Activated T-cell treated with anti-CD3 and anti-CD28 coated beads, Interleukin-2, amount 50 U/mL, for 1 hour (primary cell): ENCODE data around the gene RETN.

Experiments
- DNase-seq: peaks from one replicate; pipeline ENCODE4 v3.0.0-alpha.2; 2020

The RETN gene

DNA sequence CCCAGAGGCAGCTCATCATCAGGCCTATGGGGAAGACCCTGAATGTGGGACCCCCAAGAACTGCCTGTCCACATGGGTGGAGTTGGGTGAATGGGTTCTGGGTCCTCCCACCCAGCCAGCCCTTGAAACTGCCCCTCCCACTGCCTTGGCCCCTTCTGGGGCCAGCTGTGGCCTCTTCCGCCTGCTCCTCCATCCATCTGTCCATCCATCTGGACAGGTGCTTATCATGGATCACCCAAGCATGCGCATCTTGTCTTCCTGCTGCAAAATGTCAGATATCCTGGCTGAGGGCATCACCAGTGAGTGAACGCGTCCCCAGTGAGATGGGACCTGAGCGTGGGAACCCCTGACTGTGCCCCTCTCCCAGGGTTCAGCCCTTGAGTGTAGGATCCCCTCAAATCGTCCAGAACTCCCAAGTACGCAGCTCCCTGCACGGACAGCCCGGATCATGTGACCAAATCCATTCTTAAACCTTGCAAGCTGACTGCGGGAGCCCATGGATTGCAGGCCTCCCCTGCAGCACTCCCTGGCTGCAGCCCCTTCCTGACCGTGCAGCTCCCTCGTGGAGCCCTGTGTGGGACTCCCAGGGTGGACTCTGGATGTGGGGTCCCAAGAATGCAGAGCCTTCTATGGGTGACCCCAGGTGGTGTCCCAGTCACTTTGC lies 29.9 kb upstream of the RETN start:
- DNase-seq, result no peak

DNA sequence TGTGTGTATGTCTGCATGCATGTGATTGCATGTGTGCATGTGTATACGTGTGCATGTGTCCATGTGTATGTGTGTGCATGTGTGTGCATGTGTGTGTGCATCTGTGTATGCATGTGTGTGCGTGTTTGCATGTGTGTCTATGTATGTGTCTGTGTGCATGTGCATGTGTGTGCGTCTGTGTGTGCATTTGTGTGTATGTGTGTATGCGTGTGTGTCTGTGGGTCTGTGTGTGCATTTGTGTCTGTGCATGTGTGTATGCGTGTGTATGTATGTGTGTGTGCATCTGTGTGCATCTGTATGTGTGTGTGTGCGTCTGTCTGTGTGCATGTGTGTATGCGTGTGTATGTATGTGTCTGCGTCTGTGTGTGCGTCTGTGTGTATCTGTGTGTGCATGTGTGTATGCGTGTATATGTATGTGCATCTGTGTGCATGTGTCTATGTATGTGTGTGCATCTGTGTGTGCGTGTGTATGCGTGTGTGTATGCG lies 28.9 kb upstream of the RETN start:
- no peak for DNase-seq

DNA sequence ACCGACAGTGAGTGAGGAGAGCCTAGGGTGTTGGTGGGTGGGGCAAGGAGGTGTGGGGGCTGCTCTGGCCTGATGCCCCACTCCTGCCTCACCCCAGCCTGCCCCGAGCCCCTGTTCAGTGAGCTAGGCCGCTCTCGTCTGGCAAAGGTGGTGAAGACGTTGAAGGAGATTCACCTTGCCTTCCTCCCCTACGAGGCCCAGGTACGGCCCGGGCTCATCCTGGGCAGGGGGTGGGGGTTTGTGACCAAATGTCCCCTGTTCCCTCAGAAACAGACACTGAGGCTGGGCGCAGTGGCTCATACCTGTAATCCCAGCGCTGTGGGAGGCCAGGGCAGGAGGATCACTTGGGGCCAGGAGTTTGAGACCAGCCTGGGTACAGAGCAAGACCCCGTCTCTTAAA lies 28.0 kb upstream of the RETN start:
- no peak for DNase-seq

DNA sequence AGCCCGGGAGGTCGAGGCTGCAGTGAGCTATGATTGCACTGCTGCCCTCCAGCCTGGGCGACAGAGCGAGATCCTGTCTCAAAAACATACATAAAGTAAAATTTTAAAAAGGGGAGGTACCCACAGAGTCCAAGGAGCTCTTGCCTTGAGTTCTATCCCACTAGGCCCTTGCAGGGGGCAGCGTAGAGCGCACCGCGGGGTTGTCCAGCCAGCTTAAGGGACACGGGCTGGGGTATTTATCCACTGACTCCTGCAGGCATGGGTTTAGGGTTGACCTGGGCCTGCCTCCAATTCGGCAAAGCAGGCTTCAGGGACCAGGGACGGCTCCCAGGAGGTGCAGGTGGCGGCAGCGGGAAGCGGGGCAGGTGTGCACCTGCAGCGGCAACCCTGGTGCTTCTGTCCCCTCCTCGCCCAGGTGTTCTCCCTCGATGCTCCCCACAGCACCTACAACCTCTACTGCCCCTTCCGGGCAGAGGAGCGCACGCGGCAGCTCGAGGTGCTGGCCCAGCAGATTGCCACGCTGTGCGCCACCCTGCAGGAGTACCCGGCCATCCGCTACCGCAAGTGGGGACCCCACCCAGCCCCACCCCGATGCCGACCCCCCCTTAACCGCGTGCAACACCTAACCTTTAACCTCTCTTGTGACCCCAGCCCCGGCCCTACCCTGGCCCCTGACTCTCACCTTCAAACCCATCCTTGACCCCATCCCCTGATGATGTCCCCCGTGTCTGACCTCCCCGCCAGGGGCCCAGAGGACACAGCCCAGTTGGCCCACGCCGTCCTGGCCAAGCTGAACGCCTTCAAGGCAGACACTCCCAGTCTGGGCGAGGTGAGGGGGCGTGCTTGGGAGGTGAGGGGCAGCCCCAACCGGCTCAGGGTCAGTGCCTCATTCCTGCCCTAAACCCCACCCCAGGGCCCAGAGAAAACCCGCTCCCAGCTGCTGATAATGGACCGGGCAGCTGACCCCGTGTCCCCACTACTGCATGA lies 27.3 kb upstream of the RETN start:
- DNase-seq, result no peak

DNA sequence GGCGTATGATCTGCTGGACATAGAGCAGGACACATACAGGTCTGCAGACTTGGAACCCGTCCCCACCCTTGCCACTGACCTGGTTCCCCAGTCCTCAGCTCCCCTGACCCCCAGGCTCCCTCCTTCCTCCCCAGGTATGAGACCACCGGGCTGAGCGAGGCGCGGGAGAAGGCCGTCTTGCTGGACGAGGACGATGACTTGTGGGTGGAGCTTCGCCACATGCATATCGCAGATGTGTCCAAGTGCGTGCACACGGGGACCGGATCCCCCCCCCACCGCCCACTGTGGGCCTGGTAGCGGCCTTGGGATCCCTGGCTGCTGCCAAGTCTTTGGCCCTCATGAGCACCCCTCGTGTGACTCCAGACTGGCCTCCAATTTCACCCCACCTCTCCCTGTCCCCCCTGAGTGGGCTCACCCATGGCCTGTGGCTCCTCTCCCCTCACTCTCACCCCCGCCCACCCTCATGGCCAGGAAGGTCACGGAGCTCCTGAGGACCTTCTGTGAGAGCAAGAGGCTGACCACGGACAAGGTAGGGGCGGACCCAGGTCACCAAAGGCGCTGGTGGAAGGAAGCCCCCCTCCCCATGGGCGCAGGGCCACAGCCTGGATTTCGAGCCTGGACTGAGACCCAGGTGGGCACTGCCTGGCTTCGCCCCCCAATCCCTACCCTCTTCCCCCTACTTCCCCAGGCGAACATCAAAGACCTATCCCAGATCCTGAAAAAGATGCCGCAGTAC lies 26.4 kb upstream of the RETN start:
- DNase-seq, result no peak

DNA sequence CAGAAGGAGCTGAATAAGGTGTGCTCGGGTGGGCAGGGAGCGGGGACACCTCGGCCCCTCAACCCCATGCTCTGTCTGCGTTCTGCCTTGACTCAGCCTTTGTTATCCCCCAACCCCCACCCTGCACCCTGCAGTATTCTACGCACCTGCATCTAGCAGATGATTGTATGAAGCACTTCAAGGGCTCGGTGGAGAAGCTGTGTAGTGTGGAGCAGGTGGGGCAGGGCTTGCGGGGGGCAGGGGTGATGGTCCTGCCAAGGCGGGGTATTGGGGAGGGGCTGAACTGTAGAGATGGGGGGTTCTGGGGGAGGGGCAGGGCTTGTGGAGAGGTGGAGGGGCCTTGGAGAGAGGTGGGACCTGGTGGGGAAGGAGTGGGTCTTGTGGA lies 25.8 kb upstream of the RETN start:
- DNase-seq, result no peak

DNA sequence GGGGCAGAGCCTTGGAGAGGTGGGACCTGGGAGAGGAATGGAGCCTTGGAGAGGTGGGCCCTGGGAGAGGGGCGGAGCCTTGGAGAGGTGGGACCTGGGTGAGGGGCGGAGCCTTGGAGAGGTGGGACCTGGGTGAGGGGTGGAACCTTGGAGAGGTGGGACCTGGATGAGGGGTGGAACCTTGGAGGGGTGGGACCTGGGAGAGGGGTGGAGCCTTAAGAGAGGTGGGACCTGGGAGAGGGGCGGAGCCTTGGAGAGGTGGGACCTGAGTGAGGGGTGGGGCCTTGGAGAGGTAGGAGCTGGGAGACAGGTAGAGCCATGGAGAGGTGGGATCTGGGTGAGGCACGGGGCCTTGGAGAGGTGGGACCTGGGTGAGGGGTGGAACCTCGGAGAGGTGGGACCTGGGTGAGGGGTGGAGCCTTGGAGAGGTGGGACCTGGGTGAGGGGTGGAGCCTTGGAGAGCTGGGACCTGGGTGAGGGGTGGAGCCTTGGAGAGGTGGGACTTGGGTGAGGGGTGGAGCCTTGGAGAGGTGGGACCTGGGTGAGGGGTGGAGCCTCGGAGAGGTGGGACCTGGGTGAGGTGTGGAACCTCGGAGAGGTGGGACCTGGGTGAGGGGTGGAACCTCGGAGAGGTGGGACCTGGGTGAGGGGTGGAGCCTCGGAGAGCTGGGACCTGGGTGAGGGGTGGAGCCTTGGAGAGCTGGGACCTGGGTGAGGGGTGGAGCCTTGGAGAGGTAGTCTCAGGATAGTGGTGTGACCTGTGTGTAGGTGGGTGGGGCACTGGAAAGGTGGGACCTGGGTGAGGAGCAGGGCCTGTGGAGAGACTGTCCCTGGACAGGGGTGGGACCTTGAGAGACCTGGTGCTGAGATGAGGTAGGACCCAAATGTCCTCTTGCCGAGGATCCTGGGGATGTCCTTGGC lies 25.0 kb upstream of the RETN start:
- DNase-seq, result peak; percentile 41

DNA sequence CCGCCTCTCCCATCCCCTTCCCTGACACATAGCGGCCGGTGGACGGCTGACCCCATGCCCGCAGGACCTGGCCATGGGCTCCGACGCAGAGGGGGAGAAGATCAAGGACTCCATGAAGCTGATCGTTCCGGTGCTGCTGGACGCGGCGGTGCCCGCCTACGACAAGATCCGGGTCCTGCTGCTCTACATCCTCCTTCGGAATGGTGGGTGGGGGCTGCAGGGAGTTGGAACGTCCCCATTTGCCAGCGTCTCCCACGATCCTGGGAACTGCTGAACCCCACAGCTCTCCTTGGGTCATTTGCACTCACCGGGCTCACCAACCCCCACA lies 24.3 kb upstream of the RETN start:
- DNase-seq, result no peak

DNA sequence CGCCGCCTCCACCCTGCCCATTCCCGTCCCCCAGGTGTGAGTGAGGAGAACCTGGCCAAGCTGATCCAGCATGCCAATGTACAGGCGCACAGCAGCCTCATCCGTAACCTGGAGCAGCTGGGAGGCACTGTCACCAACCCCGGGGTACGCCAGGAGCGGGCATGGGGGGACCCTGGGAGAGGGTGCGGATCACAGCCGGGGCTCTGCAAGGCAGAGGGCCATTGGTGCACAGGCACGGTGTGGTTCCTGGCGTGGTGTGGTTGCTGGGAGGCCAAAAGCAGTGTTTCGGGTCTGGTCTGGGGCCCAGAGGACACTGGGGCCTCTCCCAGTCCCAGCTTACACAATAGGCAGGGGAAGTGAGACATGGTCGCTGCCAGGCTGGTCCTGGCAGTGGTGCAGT lies 23.7 kb upstream of the RETN start:
- no peak for DNase-seq

DNA sequence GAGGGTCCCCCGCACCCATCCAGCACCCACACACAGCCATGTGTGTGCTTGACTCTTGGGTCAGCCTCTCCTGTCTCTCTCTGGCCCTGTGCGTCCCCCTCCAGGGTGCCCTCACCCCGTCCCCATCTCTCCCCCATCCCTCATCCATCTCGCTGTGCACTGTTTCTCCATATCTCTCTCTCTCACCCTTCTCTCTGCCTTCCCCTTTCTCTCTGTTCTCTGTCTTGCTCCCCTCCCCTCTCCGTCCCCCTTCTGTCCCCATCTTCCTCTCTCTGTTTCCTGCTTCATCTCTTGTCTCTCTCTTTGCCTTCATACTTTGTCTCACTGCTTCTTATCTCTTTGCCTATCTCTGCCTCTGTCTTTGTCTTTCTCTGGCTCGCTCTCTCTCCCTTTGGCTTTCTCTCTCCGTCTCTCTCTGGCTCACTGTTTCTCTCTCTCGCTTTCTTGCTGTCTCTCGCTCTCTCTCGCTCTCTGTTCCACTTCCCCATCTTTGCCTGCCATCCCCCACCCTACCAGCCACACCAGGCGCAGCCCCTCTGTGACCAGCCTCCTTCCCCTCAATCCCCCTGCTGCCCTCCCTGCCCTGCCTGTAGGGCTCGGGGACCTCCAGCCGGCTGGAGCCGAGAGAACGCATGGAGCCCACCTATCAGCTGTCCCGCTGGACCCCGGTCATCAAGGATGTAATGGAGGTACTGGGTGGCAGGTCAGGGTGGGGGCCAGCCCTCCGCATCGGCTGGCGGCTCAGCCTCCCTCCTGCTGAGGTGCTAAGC lies 23.0 kb upstream of the RETN start:
- DNase-seq, result no peak

DNA sequence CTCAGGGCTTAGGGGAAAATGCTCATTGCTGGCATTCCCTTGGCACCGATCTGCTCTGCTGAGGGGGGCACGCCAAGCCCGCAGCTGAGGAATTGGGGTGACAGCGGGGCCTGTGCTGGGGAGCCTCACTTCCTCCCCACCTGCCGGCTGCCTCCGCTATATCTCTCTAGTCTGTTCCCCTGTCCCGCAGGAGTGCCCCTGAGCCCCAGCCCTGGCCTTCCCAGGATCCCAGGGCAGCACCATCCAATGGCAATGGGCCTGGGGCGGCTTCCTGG lies 22.5 kb upstream of the RETN start:
- DNase-seq, result no peak

DNA sequence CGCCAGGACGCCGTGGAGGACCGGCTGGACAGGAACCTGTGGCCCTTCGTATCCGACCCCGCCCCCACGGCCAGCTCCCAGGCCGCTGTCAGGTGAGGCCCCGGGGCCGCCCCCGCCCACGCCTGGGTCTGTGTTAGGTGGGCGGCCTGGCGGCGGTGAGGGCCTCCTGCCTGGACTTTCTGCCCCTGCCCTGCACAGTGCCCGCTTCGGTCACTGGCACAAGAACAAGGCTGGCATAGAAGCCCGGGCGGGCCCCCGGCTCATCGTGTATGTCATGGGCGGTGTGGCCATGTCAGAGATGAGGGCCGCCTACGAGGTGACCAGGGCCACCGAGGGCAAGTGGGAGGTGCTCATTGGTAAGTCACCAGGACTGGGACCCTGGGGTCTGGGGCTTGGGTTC lies 21.7 kb upstream of the RETN start:
- no peak for DNase-seq

DNA sequence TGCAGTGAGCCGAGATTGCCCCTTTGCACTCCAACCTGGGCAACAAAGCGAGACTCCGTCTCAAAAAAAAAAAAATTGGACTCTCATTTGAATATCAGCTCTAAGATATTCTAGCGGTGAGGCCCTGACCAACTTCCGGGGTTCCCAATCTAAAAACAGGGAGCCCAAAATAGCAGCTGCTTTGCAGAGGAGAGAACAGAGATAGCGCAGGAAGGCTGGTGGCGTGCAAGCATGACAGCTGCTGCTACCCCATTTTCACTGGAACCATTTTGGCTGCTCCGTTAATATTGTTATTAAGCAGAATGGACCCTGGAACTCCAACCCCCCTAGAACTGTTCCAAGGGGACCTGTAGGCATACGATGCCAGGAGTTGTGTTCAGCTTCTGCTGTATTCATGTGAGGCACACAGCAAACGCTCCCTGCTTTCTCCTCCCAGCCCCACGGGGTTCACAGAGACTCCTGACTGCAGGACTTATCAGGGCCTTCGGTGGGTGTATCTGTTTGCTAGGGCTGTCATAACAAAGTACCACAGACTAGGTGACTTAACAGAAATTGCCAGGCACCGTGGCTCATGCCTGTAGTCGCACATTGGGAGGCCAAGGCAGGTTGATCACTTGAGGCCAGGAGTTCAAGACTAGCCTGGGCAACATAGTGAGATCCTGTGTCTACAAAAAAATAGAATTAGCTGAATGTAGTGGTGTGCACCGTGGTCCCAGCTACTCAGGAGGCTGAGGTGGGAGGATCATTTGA lies 20.4 kb upstream of the RETN start:
- DNase-seq, result no peak

DNA sequence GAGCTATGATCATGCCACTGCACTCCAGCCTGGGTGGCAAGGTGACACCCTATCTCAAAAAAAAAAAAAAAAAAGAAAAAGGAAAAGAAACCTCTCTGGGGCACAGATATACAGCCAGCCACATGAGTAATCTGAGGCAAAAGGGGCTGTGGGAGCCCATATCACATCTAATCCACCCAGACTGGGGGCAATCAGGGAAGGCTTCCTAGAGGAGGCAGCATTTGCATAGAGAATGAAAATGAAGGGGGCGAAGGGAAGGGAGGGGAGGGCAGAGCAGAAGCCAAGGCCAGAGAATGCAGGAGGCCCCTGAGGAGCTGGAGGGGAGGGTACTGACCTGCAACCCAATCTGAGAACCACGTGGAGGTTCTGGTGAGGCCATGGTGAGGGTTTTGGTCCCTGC lies 18.7 kb upstream of the RETN start:
- no peak for DNase-seq

DNA sequence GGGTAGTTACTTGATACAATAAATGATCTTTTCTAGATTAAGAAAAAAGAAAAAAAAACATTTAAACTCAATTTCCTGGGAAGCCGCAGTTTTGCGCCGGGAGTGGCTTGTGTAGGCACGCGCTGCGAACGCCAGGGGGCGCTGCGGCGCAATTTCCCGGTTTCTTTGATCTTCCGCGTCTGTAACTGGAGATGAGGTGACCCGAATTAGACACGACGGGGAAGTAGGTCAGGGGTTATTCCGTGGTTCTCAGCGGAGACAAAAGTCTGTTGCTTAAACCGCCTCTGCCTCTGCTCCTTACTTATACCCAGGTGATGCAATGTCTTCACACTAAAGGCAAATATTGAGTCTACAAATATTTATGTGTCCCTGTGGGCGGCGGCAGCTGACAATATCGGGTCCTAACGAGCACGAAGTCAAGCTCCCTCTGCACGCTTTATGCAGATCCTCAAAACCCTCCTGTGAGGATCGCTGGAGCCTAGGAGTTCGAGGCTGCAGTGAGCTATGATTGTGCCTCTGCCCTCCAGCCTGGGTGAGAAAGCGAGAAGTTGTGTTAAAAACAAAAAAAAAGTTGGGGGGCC lies 16.7 kb upstream of the RETN start:
- peak; percentile 91 for DNase-seq

DNA sequence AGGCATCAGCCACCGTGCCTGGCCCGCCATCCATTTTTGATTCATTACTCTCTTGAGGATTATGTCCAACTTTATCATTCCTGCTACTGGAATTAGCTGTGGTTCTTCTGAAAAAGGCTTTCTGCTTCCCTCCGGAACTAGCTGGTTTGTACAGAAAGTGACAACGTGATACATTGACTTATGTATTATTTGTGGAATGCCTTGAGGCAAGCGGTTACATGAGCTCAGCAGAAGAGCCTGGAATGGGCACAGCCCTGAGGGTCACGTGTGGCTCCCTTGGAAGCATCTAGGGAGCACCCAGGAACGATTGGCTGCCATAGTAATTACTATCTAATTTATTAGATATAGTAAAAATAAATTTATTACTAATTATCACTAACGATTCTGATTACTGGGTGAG lies 14.4 kb upstream of the RETN start:
- DNase-seq, result no peak

DNA sequence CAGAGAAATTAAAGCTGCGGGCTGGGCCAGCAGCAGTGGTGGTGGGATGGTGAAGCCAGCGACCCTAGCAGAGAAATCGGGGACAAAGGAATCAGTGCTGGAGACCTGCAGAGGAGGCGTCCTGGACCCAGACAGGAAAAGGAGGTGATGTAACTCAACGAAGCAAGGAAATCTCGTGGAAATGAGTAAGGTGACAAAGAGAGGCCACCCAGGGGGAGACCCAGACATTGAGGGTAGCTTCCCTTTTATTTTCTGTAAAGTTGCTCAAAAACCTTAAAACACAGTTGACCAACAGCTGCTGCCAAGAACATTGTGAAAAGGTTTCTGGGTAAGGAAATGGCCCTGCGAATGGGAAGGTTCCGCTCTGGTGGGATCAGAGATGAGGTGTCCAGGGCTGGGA lies 13.3 kb upstream of the RETN start:
- no peak for DNase-seq

DNA sequence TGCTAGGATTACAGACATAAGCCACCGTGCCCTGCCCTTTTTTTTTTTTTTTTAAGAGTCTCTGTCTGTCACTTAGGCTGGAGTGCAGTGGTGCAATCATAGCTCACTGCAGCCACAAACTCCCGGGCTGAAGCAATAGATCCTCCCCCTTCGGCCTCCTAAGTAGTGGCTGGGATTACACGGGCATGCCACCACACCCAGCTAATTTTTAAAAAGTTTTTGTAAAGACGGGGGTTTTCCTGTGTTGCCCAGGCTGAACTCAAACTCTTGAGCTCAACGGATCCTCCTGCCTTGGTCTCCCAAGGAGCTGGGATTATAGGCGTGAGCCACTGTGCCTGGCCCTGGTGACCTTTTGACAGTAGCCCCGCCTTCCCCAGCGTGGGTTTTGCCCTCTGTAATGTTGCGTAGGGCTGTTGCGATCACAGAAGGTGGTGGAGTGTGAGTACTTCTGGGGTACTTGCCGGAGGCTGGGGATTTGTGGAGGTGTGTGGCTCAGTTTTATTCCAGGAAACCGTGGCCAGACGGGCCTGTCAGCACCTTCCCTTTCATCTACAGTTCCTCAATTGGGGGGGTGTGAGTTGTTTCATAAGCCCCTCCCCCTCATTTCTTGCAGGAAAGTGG lies 11.6 kb upstream of the RETN start:
- DNase-seq, result no peak

DNA sequence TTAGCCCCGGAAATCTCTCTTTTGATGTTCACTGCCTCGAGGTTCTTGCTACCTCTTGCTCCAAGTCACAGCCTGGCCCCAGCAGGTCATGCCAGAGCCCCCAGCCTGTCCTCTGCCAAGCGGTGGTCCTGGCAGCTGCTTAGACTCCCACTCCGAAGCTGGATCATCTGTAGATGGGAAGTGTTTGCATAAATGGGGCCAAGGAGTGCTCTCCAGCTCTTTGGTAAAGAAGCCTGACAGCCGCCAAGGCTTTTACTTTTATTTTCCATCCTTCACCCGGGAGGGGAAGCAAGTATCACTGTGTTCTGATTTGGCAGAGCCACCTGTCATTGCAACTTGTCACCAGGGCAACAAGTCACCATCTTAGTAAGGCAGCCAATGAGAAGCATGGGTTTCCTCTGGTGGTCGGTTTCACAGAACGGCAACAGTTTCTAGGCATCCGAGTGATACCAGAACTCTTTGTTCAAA lies 10.6 kb upstream of the RETN start:
- peak; percentile 35 for DNase-seq
